HG03558 (cell line): ENCODE data around the gene PTPRD.

ENCODE experiments used
- ATAC-seq: cut with Tn5 transposase; IDR thresholded peaks from one replicate; pipeline ENCODE4 v1.9.1; 2021; ENCODE audit warnings: moderate number of reproducible peaks; ENCODE audit not compliant: unreplicated experiment; ENCODE audit errors: extremely low read depth

PTPRD gene

GRCh38 chr9:10079284-10079964 is 533.4 kb downstream of the PTPRD start:
- no peak for ATAC-seq

GRCh38 chr9:10071579-10071978 is 541.2 kb downstream of the PTPRD start:
- no peak for ATAC-seq

- no peak for ATAC-seq
Measured at GRCh38 chr9:10062629-10063395, 550.0 kb downstream of the PTPRD start.

GRCh38 chr9:10059044-10059443 is 553.8 kb downstream of the PTPRD start:
- no peak for ATAC-seq

- ATAC-seq: no peak
Measured at GRCh38 chr9:10055886-10056395, 556.9 kb downstream of the PTPRD start.

- ATAC-seq: no peak
Measured at GRCh38 chr9:10054456-10054855, 558.3 kb downstream of the PTPRD start.

GRCh38 chr9:10052916-10053315 is 559.9 kb downstream of the PTPRD start:
- ATAC-seq: no peak

GRCh38 chr9:10052181-10052580 is 560.6 kb downstream of the PTPRD start:
- ATAC-seq: no peak

GRCh38 chr9:10050016-10050415 is 562.8 kb downstream of the PTPRD start:
- ATAC-seq: no peak

- no peak for ATAC-seq
Measured at GRCh38 chr9:10048994-10049393, 563.8 kb downstream of the PTPRD start.

GRCh38 chr9:10045598-10045997 is 567.2 kb downstream of the PTPRD start:
- ATAC-seq: no peak

GRCh38 chr9:10041726-10042229 is 571.0 kb downstream of the PTPRD start:
- ATAC-seq: no peak

GRCh38 chr9:10036095-10036494 is 576.7 kb downstream of the PTPRD start:
- no peak for ATAC-seq

GRCh38 chr9:10032166-10032565 is 580.6 kb downstream of the PTPRD start:
- no peak for ATAC-seq

GRCh38 chr9:10026443-10026984 is 586.3 kb downstream of the PTPRD start:
- no peak for ATAC-seq

GRCh38 chr9:10015755-10016154 is 597.0 kb downstream of the PTPRD start:
- ATAC-seq: no peak

- no peak for ATAC-seq
Measured at GRCh38 chr9:10014889-10015288, 597.9 kb downstream of the PTPRD start.

- no peak for ATAC-seq
Measured at GRCh38 chr9:10009401-10009800, 603.4 kb downstream of the PTPRD start.

- ATAC-seq: no peak
Measured at GRCh38 chr9:10008101-10008799, 604.6 kb downstream of the PTPRD start.

- ATAC-seq: no peak
Measured at GRCh38 chr9:10007356-10007755, 605.4 kb downstream of the PTPRD start.

GRCh38 chr9:10005206-10005605 is 607.6 kb downstream of the PTPRD start:
- ATAC-seq: no peak
